H9 (cell line): Measurements from ENCODE around the gene AOC1. TPM values are rescaled to one million over a fixed set of nuclear protein-coding genes. Genes with fewer than 3 reads are reported as not detected.

Experiments used
- DNase-seq: peaks from one replicate; pipeline ENCODE4 v3.0.0-alpha.2; 2017
- H2AFZ ChIP-seq: one replicate; pipeline ENCODE4 v1.6.1; 2013; ENCODE audit warnings: mild to moderate bottlenecking, low read length, control low read depth, moderate library complexity
- H2AK5ac ChIP-seq: 2 replicates; pipeline ENCODE4 v1.6.1; 2013; ENCODE audit warnings: low read length, control low read depth, mixed read lengths; ENCODE audit not compliant: insufficient read length
- H2BK120ac ChIP-seq: one replicate; pipeline ENCODE4 v1.6.1; 2013; ENCODE audit warnings: low read depth, mild to moderate bottlenecking, low read length, control low read depth, inconsistent platforms; ENCODE audit not compliant: poor library complexity, severe bottlenecking
- H2BK12ac ChIP-seq: 2 replicates; pipeline ENCODE4 v1.6.1; 2013; ENCODE audit warnings: low read length, control low read depth, mixed read lengths, low read depth; ENCODE audit not compliant: insufficient read length
- H2BK15ac ChIP-seq: 2 replicates; pipeline ENCODE4 v1.6.1; 2013; ENCODE audit warnings: low read depth, low read length, control low read depth
- H2BK20ac ChIP-seq: one replicate; pipeline ENCODE4 v1.6.1; 2013; ENCODE audit warnings: low read depth, mild to moderate bottlenecking, low read length, control low read depth, inconsistent platforms; ENCODE audit not compliant: poor library complexity, severe bottlenecking
- H2BK5ac ChIP-seq: 2 replicates; pipeline ENCODE4 v1.6.1; 2013; ENCODE audit warnings: low read length, control low read depth, mixed read lengths; ENCODE audit not compliant: insufficient read length
- H3K14ac ChIP-seq: 2 replicates; pipeline ENCODE4 v1.6.1; 2013; ENCODE audit warnings: low read length, control low read depth; ENCODE audit not compliant: insufficient read depth
- H3K18ac ChIP-seq: 2 replicates; pipeline ENCODE4 v1.6.1; 2013; ENCODE audit warnings: low read depth, mild to moderate bottlenecking, mixed read lengths, low read length, control low read depth; ENCODE audit not compliant: insufficient read length
- H3K23ac ChIP-seq: 2 replicates; pipeline ENCODE4 v1.6.1; 2013; ENCODE audit warnings: low read length, control low read depth, mixed read lengths, low read depth; ENCODE audit not compliant: insufficient read length
- H3K23me2 ChIP-seq: 2 replicates; pipeline ENCODE4 v1.6.1; 2013; ENCODE audit warnings: low read depth, mild to moderate bottlenecking, mixed read lengths, low read length, control low read depth; ENCODE audit not compliant: insufficient read length, poor library complexity, severe bottlenecking
- H3K27ac ChIP-seq: 2 replicates; pipeline ENCODE4 v1.5.1; 2013; ENCODE audit warnings: low read length, control low read depth, mixed read lengths, low read depth; ENCODE audit not compliant: insufficient read length
- H3K27me3 ChIP-seq: 2 replicates; pipeline ENCODE4 v1.6.1; 2013; ENCODE audit warnings: low read length, control low read depth, inconsistent platforms; ENCODE audit not compliant: insufficient read depth
- H3K4ac ChIP-seq: 2 replicates; pipeline ENCODE4 v1.6.1; 2013; ENCODE audit warnings: low read depth, mild to moderate bottlenecking, control low read depth, inconsistent platforms, low read length, moderate library complexity
- H3K4me1 ChIP-seq: 2 replicates; pipeline ENCODE4 v1.6.1; 2013; ENCODE audit warnings: low read length, control low read depth, inconsistent platforms; ENCODE audit not compliant: insufficient read depth
- H3K4me2 ChIP-seq: 2 replicates; pipeline ENCODE4 v1.6.1; 2013; ENCODE audit warnings: low read length, control low read depth, mixed read lengths; ENCODE audit not compliant: insufficient read length, insufficient read depth
- H3K56ac ChIP-seq: 2 replicates; pipeline ENCODE4 v1.6.1; 2013; ENCODE audit warnings: low read depth, mild to moderate bottlenecking, mixed read lengths, low read length, control low read depth; ENCODE audit not compliant: insufficient read length
- H3K79me1 ChIP-seq: 2 replicates; pipeline ENCODE4 v1.6.1; 2013; ENCODE audit warnings: low read depth, mild to moderate bottlenecking, moderate library complexity, low read length, control low read depth, inconsistent platforms; ENCODE audit not compliant: insufficient read depth, poor library complexity, severe bottlenecking
- H3K79me2 ChIP-seq: 2 replicates; pipeline ENCODE4 v1.6.1; 2013; ENCODE audit warnings: low read length, control low read depth, inconsistent platforms; ENCODE audit not compliant: insufficient read depth
- H3K9ac ChIP-seq: 2 replicates; pipeline ENCODE4 v1.6.1; 2013; ENCODE audit warnings: low read length, control low read depth, mixed read lengths; ENCODE audit not compliant: insufficient read length; ENCODE audit errors: extremely low read depth
- H3K9me3 ChIP-seq: one replicate; pipeline ENCODE4 v1.6.1; 2013; ENCODE audit warnings: low read depth, low read length, inconsistent platforms; ENCODE audit not compliant: control insufficient read depth
- H3T11ph ChIP-seq: one replicate; pipeline ENCODE4 v1.6.1; 2013; ENCODE audit warnings: mild to moderate bottlenecking, low read length, control low read depth, inconsistent platforms
- H4K20me1 ChIP-seq: one replicate; pipeline ENCODE4 v1.6.1; 2013; ENCODE audit not compliant: control insufficient read depth, insufficient read length, insufficient read depth
- H4K5ac ChIP-seq: 2 replicates; pipeline ENCODE4 v1.6.1; 2013; ENCODE audit warnings: low read depth, mild to moderate bottlenecking, mixed read lengths, low read length, control low read depth; ENCODE audit not compliant: insufficient read length
- H4K8ac ChIP-seq: replicated peaks from 2 replicates; pipeline ENCODE4 v1.6.1; 2013; ENCODE audit warnings: low read length, control low read depth, mixed read lengths, low read depth; ENCODE audit not compliant: insufficient read length
- H4K91ac ChIP-seq: 2 replicates; pipeline ENCODE4 v1.6.1; 2013; ENCODE audit warnings: low read depth, mild to moderate bottlenecking, moderate library complexity, mixed read lengths, low read length, control low read depth; ENCODE audit not compliant: insufficient read length
- H3K27ac Mint-ChIP-seq, 3 experiments: 2 replicates in 2 of 3; 3 replicates in 1 of 3; pipeline ENCODE4 v1.8.0; 2020 to 2021; ENCODE audit warnings: mixed read lengths in 3 of 3, mild to moderate bottlenecking in 1 of 3, moderate library complexity in 1 of 3
- H3K27me3 Mint-ChIP-seq: 2 replicates; pipeline ENCODE4 v1.8.0; 2021; ENCODE audit warnings: low read depth, mild to moderate bottlenecking, moderate library complexity, mixed read lengths
- H3K36me3 Mint-ChIP-seq, 3 experiments: 2 replicates in 2 of 3; 3 replicates in 1 of 3; pipeline ENCODE4 v1.8.0; 2020 to 2021; ENCODE audit warnings: low read depth in 3 of 3, mixed read lengths in 3 of 3; ENCODE audit not compliant: insufficient read depth in 1 of 3
- H3K4me1 Mint-ChIP-seq, 2 experiments: 2 replicates each; pipeline ENCODE4 v1.8.0; 2020; ENCODE audit warnings: mixed read lengths in 2 of 2
- H3K4me3 Mint-ChIP-seq, 2 experiments: 2 replicates in 1 of 2; 3 replicates in 1 of 2; pipeline ENCODE4 v1.8.0; 2020 to 2021; ENCODE audit warnings: mild to moderate bottlenecking in 2 of 2, mixed read lengths in 2 of 2, moderate library complexity in 1 of 2
- H3K9me3 Mint-ChIP-seq, 2 experiments: 2 replicates in 1 of 2; 3 replicates in 1 of 2; pipeline ENCODE4 v1.8.0; 2020; ENCODE audit warnings: mild to moderate bottlenecking in 2 of 2, mixed read lengths in 2 of 2, moderate library complexity in 1 of 2
- WGBS: extraction: QIAGEN DNeasy Blood & Tissue Kit; methylation state at CpG from one replicate; pipeline ENCODE4 v1.1.7; 2013; ENCODE audit warnings: missing lambda C conversion rate, low lambda C conversion rate, mixed read lengths; ENCODE audit not compliant: insufficient read length; ENCODE audit errors: extremely low coverage; 5-methylcytosine and 5-hydroxymethylcytosine counted together
- total RNA-seq: library from RNA; stranded (reverse); gene quantifications from 2 replicates; pipeline ENCODE4 v1.2.1, GENCODE V29; 2021
- TF ChIP-seq, protein P1 (sequence below): fragments of 200-600 bp; sonication (generic); conservative IDR thresholded peaks from 3 replicates; pipeline ENCODE4 v1.8.0; 2021; ENCODE audit warnings: antibody characterized with exemption, mild to moderate bottlenecking

The AOC1 gene
- total RNA-seq, 1 experiment from 2014 or later: 0.28 TPM

DNA sequence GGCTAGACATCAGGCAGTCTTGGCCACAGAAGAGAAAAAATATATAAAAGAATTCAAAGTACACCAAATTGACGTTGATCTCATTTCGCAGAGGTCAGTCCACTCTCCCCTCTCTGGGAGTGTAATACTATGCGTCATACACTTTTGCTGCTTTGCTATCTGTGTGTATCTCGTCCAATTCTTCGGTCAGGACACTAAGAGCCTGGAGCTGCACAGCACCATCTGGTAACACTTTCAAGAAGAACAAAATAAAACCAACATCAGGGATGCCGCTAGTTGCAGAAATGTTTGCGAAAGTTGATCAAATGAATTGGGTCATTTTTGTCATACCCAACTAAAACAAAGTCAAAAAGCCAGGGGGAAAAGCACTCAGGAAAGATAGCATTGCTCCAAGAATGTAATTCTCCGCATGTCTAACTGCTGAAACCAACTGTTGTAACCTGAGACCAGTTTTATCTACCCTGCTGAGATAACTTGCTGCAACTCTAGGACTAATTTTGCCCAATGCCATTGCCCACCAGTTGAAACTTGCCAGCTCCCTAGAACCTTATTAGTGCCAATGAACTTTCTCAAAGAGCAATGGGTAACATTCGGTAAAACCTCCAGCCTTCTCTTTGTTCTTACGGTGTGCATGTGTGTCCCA lies 28.7 kb upstream of the AOC1 start:
- H3K27ac Mint-ChIP-seq: no peak overlapping the region
- H3K4me3 Mint-ChIP-seq: no peak overlapping the region
- no peaks in the 10 kb centered on the region for H3K79me2 ChIP-seq
- H2AK5ac ChIP-seq: no peak overlapping the region
- no peak overlapping the region for H2AFZ ChIP-seq
- no peaks in the 10 kb centered on the region for H3K23me2 ChIP-seq
- H3T11ph ChIP-seq: no peak overlapping the region
- no peak overlapping the region for H2BK15ac ChIP-seq
- H3K4ac ChIP-seq: no peak overlapping the region
- no peak overlapping the region for H2BK120ac ChIP-seq
- H3K14ac ChIP-seq: no peak overlapping the region
- H3K9me3 Mint-ChIP-seq: no peaks in the 10 kb centered on the region
- H4K91ac ChIP-seq: no peak overlapping the region
- H4K8ac ChIP-seq: no peak overlapping the region
- no peaks in the 10 kb centered on the region for H4K20me1 ChIP-seq
- no peak overlapping the region for H2BK20ac ChIP-seq
- no peak overlapping the region for H3K4me2 ChIP-seq
- no peak overlapping the region for H2BK12ac ChIP-seq
- H3K27me3 ChIP-seq: no peaks in the 10 kb centered on the region
- no peaks in the 10 kb centered on the region for H3K36me3 Mint-ChIP-seq
- H4K5ac ChIP-seq: no peak overlapping the region
- H3K56ac ChIP-seq: no peak overlapping the region
- no peaks in the 10 kb centered on the region for H3K79me1 ChIP-seq
- peaks cover 6 to 20% of the 10 kb centered on the region in 2 experiments; a peak in 3 of 4 replicates for H3K4me1 Mint-ChIP-seq
- no peak overlapping the region for H3K18ac ChIP-seq
- H2BK5ac ChIP-seq: no peak overlapping the region
- DNase-seq: no peak
- WGBS: no CpG with 5 or more reads among the region's 10 CpGs
- H3K9me3 ChIP-seq: no peaks in the 10 kb centered on the region
- H3K4me1 ChIP-seq: no peaks in the 10 kb centered on the region
- H3K27ac ChIP-seq: no peak overlapping the region
- no peak overlapping the region for H3K23ac ChIP-seq
- H3K9ac ChIP-seq: no peak overlapping the region
- peaks cover 30% of the 10 kb centered on the region for H3K27me3 Mint-ChIP-seq
- TF ChIP-seq, protein P1, sequence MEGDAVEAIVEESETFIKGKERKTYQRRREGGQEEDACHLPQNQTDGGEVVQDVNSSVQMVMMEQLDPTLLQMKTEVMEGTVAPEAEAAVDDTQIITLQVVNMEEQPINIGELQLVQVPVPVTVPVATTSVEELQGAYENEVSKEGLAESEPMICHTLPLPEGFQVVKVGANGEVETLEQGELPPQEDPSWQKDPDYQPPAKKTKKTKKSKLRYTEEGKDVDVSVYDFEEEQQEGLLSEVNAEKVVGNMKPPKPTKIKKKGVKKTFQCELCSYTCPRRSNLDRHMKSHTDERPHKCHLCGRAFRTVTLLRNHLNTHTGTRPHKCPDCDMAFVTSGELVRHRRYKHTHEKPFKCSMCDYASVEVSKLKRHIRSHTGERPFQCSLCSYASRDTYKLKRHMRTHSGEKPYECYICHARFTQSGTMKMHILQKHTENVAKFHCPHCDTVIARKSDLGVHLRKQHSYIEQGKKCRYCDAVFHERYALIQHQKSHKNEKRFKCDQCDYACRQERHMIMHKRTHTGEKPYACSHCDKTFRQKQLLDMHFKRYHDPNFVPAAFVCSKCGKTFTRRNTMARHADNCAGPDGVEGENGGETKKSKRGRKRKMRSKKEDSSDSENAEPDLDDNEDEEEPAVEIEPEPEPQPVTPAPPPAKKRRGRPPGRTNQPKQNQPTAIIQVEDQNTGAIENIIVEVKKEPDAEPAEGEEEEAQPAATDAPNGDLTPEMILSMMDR: no peak
